Vein endothelial cell (primary cell): ENCODE results near the gene OR2T11. TPM values are rescaled to one million over a fixed set of nuclear protein-coding genes. Genes with fewer than 3 reads are reported as not detected.

Source experiments
- small RNA-seq: library from RNA; depleted of rRNA; stranded (forward); fragments of <200 nt; gene quantifications from one replicate; pipeline ENCODE3, GENCODE V24; 2012
- total RNA-seq: library from RNA; depleted of rRNA; stranded (reverse); fragments of >200 nt; gene quantifications from 2 replicates; pipeline ENCODE4 v1.2.3, GENCODE V29; 2012

Gene OR2T11
- total RNA-seq, result not detected in 2 replicates

GRCh38 chr1:248634991-248635390 lies at the start of gene OR2T11:
Gene OR2T11 (minus strand): TSS chr1:248635091. CDS start chr1:248627128, 7,963 bp downstream.

GRCh38 chr1:248655354-248655753 lies 20.5 kb upstream of the OR2T11 start, which contains the start of gene OR2T27:
Gene OR2T27 (minus strand): TSS chr1:248655528. CDS start chr1:248650884, 4,644 bp downstream.

GRCh38 chr1:248645178-248645577 lies 10.3 kb upstream of the OR2T11 start, which contains the start of gene OR2T35:
Gene OR2T35 (minus strand): TSS chr1:248645278. CDS start chr1:248639258, 6,020 bp downstream.

GRCh38 chr1:248597589-248597988 lies 37.3 kb downstream of the OR2T11 start, which contains the start of gene OR2T10:
Gene OR2T10 (minus strand): TSS chr1:248597700. CDS start chr1:248593768, 3,932 bp downstream.

GRCh38 chr1:248574657-248575056 lies 60.2 kb downstream of the OR2T11 start, which contains the start of gene OR2T34:
Gene OR2T34 (minus strand): TSS chr1:248574757. CDS start chr1:248574757, 0 bp downstream.

Small RNAs within 50 kb of the gene (small RNA-seq; reads per million reads assigned to genes)
- not detected for gene RF00019

Other genes starting within 250 kb of the OR2T11 start
- not detected in 2 replicates for gene OR2T1, start 232.0 kb downstream of the OR2T11 start, total RNA-seq
- gene OR2T2, start 189.5 kb downstream of the OR2T11 start, total RNA-seq, result not detected in 2 replicates
- gene OR2T3, start 161.7 kb downstream of the OR2T11 start, total RNA-seq, result not detected in 2 replicates
- not detected in 2 replicates for gene OR2T5, start 146.5 kb downstream of the OR2T11 start, total RNA-seq
- not detected in 2 replicates for gene OR2G6, start 127.0 kb downstream of the OR2T11 start, total RNA-seq
- gene OR2T29, start 72.3 kb downstream of the OR2T11 start, total RNA-seq, result not detected in 2 replicates
- gene OR2T34, start 60.3 kb downstream of the OR2T11 start, total RNA-seq, result not detected in 2 replicates
- gene OR2T10, start 37.4 kb downstream of the OR2T11 start, total RNA-seq, result not detected in 2 replicates
- not detected in 2 replicates for gene OR2T35, start 10.2 kb upstream of the OR2T11 start, total RNA-seq
- gene OR2T27, start 20.4 kb upstream of the OR2T11 start, total RNA-seq, result not detected in 2 replicates
- not detected in 2 replicates for gene OR14I1, start 67.7 kb upstream of the OR2T11 start, total RNA-seq
- not detected in 2 replicates for gene LYPD8, start 120.7 kb upstream of the OR2T11 start, total RNA-seq
- 24.8 TPM in 2 replicates for gene SH3BP5L, start 190.8 kb upstream of the OR2T11 start, total RNA-seq
- gene ZNF672, start 203.1 kb upstream of the OR2T11 start, total RNA-seq, result 20.5 and 22.9 TPM in 2 replicates
- gene ZNF692, start 224.0 kb upstream of the OR2T11 start, total RNA-seq, result 14.2 and 14.4 TPM in 2 replicates